HG03060 (cell line): ENCODE results near the gene BCL7C.
"Not testable (repeated sequence)": the region's sequence is repeated elsewhere in the genome, so short reads cannot be mapped to it uniquely, and the experiment has no call there.

ENCODE experiments used
- ATAC-seq: cut with Tn5 transposase; IDR thresholded peaks from one replicate; pipeline ENCODE4 v1.9.1; 2021; ENCODE audit warnings: low read depth, moderate number of reproducible peaks; ENCODE audit not compliant: unreplicated experiment

BCL7C gene

DNA sequence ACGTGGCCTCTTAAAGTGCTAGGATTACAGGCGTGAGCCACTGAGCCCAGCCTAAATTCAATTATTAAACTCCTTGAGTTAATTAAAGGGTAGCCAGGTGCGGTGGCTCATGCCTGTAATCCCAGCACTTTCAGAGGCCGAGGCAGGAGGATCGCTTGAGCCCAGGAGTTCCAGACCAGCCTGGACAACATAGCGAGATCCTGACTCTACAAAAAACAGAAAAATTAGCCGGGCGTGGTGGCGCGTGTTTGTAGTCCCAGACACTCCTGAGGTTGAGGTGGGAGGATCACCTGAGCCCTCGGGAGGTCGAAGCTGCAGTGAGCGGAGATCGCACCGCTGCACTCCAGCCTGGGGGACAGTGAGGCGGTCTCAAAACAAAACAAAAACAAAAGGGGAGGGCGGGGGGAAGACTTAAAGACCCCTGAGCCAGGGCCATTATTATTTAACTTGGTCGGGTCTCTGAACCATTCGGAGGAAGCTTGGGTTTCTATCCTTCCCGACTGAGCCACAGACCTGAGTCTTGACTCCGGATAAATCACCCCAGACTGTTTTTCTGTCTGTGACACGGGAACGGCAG lies 19.5 kb downstream of the BCL7C start:
- ATAC-seq: no peak

GRCh38 chr16:30870904-30871303 lies 23.0 kb downstream of the BCL7C start:
- no peak for ATAC-seq

GRCh38 chr16:30867747-30868146 lies 26.1 kb downstream of the BCL7C start:
- ATAC-seq: no peak

DNA sequence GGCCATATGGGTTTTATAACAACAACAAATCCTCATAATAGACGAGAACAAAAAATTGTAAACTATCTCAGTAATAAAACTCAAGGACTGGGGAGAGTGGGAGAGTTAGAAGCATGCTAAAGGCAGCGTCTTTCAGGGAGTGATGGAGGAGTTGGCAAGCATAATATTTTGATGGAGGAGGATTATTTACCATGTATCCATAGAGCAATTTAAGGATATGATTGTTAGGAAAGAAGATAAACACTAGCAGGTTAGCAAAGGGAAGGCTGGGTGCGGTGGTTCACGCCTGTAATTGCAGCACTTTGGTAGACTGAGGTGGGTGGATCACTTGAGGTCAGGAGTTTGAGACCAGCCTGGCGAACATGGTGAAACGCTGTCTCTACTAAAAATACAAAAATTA lies 27.8 kb downstream of the BCL7C start:
- no peak for ATAC-seq

GRCh38 chr16:30863178-30863577 lies 30.7 kb downstream of the BCL7C start:
- ATAC-seq: not testable (repeated sequence)

DNA sequence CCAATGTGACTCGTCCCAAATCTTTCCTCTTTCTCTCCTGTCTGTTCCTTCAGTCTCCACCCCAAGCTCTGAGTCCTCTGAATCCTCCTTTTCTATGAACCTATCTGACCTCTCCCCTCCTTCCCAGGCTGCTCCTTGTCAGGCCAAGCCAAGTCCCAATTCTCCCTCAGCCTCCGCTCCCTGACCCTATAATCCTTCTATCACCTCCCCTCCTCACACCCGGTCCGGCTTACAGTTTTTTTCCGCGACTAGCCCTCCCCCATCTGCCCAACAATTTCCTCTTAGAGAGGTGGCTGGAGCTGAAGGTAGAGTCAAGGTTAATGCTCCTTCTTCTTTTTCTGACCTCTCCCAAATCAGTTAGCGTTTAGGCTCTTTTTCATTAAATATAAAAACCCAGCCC lies 33.1 kb downstream of the BCL7C start:
- ATAC-seq: not testable (repeated sequence)

GRCh38 chr16:30858829-30859423 lies 35.0 kb downstream of the BCL7C start:
- ATAC-seq: no peak

- no peak for ATAC-seq
These were observed 35.8 kb downstream of the BCL7C start for GRCh38 chr16:30858111-30858495.

DNA sequence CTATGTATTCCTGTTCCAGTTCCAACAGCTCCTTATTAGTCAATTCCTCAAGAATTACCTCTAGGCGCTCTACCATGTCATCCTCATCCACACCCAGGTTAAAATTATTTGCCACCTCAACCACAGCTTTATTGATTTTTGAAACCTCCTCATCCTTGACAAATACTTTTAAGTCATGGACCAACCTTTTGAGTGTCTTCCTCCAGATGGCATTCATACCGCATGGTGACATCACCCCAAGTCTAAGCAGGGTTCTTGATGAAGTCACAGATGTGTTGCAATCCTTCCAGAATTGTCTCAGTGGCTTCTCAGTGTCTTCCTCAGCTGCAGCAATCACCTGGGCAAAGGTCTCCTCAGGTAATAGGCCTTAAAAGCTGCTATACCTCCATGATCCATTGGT lies 40.1 kb downstream of the BCL7C start:
- no peak for ATAC-seq

DNA sequence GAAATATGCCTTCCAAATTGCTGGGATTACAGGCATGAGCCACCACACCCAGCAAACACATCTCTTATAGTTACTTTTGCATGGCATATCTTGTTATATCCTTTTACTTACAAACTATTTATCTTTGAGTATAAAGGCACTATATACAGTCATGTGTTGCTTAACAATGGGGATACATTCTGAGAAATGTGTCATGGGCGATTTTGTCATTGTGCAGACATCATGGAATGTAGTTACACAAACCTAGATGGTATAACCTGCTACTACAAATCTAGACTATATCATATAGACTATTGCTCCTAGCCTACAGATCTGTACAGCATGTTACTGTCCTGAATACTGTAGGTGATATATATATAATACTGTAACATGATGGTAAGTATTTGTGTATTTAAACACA lies 43.6 kb downstream of the BCL7C start:
- ATAC-seq: no peak

- ATAC-seq: no peak
These were observed 47.1 kb downstream of the BCL7C start for GRCh38 chr16:30846649-30847402.

- peak; percentile 77 for ATAC-seq
These were observed 49.0 kb downstream of the BCL7C start for GRCh38 chr16:30844671-30845449.

GRCh38 chr16:30844346-30844670 lies 49.6 kb downstream of the BCL7C start:
- ATAC-seq: no peak

GRCh38 chr16:30843501-30843900 lies 50.4 kb downstream of the BCL7C start:
- no peak for ATAC-seq

GRCh38 chr16:30842971-30843370 lies 50.9 kb downstream of the BCL7C start:
- no peak for ATAC-seq

DNA sequence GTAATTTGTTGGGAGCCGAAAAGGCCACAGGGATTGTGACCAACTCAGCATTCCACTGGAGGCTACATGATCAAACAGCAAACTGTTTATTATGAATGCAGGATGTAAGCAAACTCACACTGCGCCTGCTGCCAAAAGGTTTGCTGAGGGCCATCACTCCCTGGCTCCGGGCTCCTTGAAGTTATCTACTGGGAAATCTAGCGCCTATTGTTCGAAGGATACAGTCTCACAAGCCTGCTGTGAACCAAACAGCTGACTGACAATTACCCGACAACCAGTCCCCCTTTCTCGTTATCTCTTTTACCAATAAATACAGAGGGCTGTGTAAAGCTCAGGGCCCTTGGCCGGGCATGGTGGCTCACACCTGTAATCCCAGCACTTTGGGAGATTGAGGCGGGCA lies 52.5 kb downstream of the BCL7C start:
- ATAC-seq: no peak

DNA sequence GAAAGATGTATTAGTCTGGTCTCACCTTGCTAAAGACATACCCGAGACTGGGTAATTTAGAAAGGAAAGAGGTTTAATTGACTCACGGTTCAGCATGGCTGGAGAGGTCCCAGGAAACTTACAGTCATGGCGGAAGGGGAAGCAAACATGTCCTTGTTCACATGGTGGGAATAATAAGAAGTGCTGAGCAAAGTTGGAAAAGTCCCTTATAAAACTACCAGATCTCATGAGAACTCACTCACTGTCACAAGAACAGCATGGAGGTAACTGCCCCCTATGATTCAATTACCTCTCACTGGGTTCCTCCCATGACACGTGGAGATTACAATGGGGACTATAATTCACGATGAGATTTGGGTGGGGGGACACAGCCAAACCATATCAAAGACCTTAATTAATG lies 53.3 kb downstream of the BCL7C start:
- ATAC-seq: no peak

DNA sequence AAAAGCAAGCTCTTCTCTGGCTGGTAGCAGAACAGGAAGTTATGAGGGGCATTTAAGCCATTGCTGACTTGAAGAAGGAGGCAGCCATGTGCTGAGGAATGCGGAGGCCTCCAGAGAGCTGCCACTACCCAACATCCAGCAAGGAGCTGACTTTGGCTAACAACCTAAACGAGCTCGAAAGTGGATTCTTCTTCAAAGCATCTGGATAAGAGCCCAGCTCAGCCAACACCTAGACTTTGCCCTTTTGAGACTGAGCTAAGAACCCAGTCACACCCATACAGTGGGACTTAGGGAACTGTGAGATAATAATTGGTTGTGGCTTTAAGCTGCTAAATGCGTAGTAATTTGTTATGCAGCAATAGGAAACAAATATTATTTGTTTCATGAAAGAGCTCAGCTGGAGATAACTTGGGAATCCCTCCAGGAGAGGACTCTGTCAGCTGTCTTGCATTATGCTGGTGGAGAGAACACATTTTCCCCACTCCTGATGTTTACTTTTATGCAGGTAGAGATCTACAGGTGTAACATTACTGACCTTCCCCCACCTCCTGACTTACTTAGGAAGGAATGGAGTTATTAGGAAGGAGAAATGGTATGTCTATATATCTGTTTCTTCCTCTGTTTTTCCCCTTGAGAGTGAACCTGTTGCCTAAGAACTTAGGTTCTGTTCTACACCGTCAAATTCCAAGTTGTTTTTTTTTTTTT lies 54.2 kb downstream of the BCL7C start:
- ATAC-seq: no peak

GRCh38 chr16:30838876-30839471 lies 54.9 kb downstream of the BCL7C start:
- no peak for ATAC-seq

GRCh38 chr16:30837904-30838303 lies 56.0 kb downstream of the BCL7C start:
- ATAC-seq: no peak
